Endodermal cell (in vitro differentiated cells): Measurements from ENCODE around the gene SAP30. TPM values are rescaled to one million over a fixed set of nuclear protein-coding genes. Genes with fewer than 3 reads are reported as not detected.

Experiments
- DNase-seq: peaks from one replicate; pipeline ENCODE4 v3.0.0-alpha.2; 2017
- H3K27ac ChIP-seq: 2 replicates; pipeline ENCODE4 v1.5.1; 2013; ENCODE audit warnings: mild to moderate bottlenecking, low read depth, low read length, moderate library complexity
- H3K27me3 ChIP-seq: 2 replicates; pipeline ENCODE4 v1.6.1; 2013; ENCODE audit warnings: mild to moderate bottlenecking, low read length, moderate library complexity; ENCODE audit not compliant: insufficient read depth, control insufficient read depth, poor library complexity, severe bottlenecking
- H3K36me3 ChIP-seq: 2 replicates; pipeline ENCODE4 v1.7.0; 2013; ENCODE audit warnings: mild to moderate bottlenecking, low read length, moderate library complexity; ENCODE audit not compliant: control insufficient read depth, insufficient read depth
- H3K4me1 ChIP-seq: one replicate; pipeline ENCODE4 v1.7.0; 2013; ENCODE audit warnings: low read length; ENCODE audit not compliant: control insufficient read depth, insufficient read depth
- H3K4me3 ChIP-seq: 2 replicates; pipeline ENCODE4 v1.5.1; 2013; ENCODE audit warnings: mild to moderate bottlenecking, low read length, moderate library complexity
- H3K9ac ChIP-seq: 2 replicates; pipeline ENCODE4 v1.6.1; 2013; ENCODE audit warnings: mild to moderate bottlenecking, low read length, moderate library complexity; ENCODE audit not compliant: poor library complexity, severe bottlenecking; ENCODE audit errors: extremely low read depth
- H3K9me3 ChIP-seq: 2 replicates; pipeline ENCODE4 v1.6.1; 2013; ENCODE audit warnings: mild to moderate bottlenecking, low read length, moderate library complexity; ENCODE audit not compliant: control insufficient read depth
- H3K27ac Mint-ChIP-seq: 2 replicates; pipeline ENCODE4 v1.8.0; 2020; ENCODE audit warnings: mixed read lengths
- H3K27me3 Mint-ChIP-seq: 2 replicates; pipeline ENCODE4 v1.8.0; 2021; ENCODE audit warnings: mild to moderate bottlenecking, mixed read lengths; ENCODE audit not compliant: insufficient read depth
- H3K36me3 Mint-ChIP-seq: 2 replicates; pipeline ENCODE4 v1.8.0; 2020; ENCODE audit warnings: low read depth, mixed read lengths
- H3K4me1 Mint-ChIP-seq: 2 replicates; pipeline ENCODE4 v1.8.0; 2020; ENCODE audit warnings: mixed read lengths
- H3K4me3 Mint-ChIP-seq: 2 replicates; pipeline ENCODE4 v1.8.0; 2020; ENCODE audit warnings: mild to moderate bottlenecking, moderate library complexity, mixed read lengths
- H3K9me3 Mint-ChIP-seq: 2 replicates; pipeline ENCODE4 v1.8.0; 2020; ENCODE audit warnings: mild to moderate bottlenecking, mixed read lengths
- CTCF ChIP-seq: fragments of 200-600 bp; sonication (generic); conservative IDR thresholded peaks from 2 replicates; pipeline ENCODE4 v1.5.0; 2021; ENCODE audit warnings: antibody characterized with exemption, mild to moderate bottlenecking
- WGBS, 2 experiments: methylation state at CpG; one replicate each; pipeline versions ENCODE4 v1.1.5 to v1.1.7; 2013; ENCODE audit warnings: missing lambda C conversion rate in 2 of 2, mixed read lengths in 1 of 2; ENCODE audit not compliant: insufficient coverage in 1 of 2, insufficient read length in 1 of 2; 5-methylcytosine and 5-hydroxymethylcytosine counted together
- total RNA-seq, 2 donors: library from RNA; stranded (reverse); fragmentation: NEBNext Ultra II Directional in 1 of 2; extraction: Animal tissue kit (Norgen Biotek cat#: 25700) in 1 of 2; gene quantifications; 2 replicates in 1 of 2; 3 replicates in 1 of 2; pipeline ENCODE4 v1.2.1, GENCODE V29; 2021

SAP30 gene
- total RNA-seq, 2 donors from 2014 or later, result 8.7 to 10.8 TPM

GRCh38 chr4:173333658-173334084 lies 37.1 kb upstream of the SAP30 start:
- H3K27me3 ChIP-seq, result no peaks in the 10 kb centered on the region
- Mint-ChIP-seq H3K27me3 (peaks cover 2% of the 10 kb centered on the region), H3K9me3 (no peaks in the 10 kb centered on the region), H3K27ac (peak overlapping the region; percentile 100), H3K36me3 (peaks cover 41% of the 10 kb centered on the region), H3K4me3 (peak overlapping the region; percentile 99), H3K4me1 (peaks cover 22% of the 10 kb centered on the region)
- H3K36me3 ChIP-seq, result peaks cover 44% of the 10 kb centered on the region
- peak overlapping the region; percentile 94 for H3K27ac ChIP-seq
- H3K4me3 ChIP-seq, result peak overlapping the region; percentile 94
- no peaks in the 10 kb centered on the region for H3K4me1 ChIP-seq
- no peaks in the 10 kb centered on the region for H3K9me3 ChIP-seq
- TF ChIP-seq CTCF, result no peak
- WGBS, 2 experiments, result 0% methylated on average over 14 to 53 of the region's 53 CpGs
- H3K9ac ChIP-seq, result peak overlapping the region; percentile 95
- DNase-seq, result peak; percentile 70

GRCh38 chr4:173334085-173334890 lies 36.5 kb upstream of the SAP30 start, which contains the start of gene HMGB2:
HMGB2 (minus strand) TSS chr4:173334358; CDS start chr4:173333649, 709 bp downstream.
- no peak for TF ChIP-seq CTCF
- Histone ChIP-seq H3K36me3 (peaks cover 38% of the 10 kb centered on the region), H3K4me3 (peak within 1 kb of the TSS; percentile 94), H3K27ac (peak within 1 kb of the TSS; percentile 99), H3K27me3 (no peaks in the 10 kb centered on the region), H3K9ac (peak within 1 kb of the TSS; percentile 95), H3K9me3 (no peaks in the 10 kb centered on the region), H3K4me1 (no peaks in the 10 kb centered on the region)
- Mint-ChIP-seq H3K4me3 (peak within 1 kb of the TSS; percentile 99), H3K4me1 (peaks cover 22% of the 10 kb centered on the region), H3K9me3 (no peaks in the 10 kb centered on the region), H3K36me3 (peaks cover 38% of the 10 kb centered on the region), H3K27me3 (peaks cover 2% of the 10 kb centered on the region), H3K27ac (peak within 1 kb of the TSS; percentile 100)
- peak; percentile 100 for DNase-seq
- WGBS, 2 experiments, result 0% methylated on average over 24 to 61 of the region's 61 CpGs

GRCh38 chr4:173334891-173335752 lies 35.6 kb upstream of the SAP30 start:
- Mint-ChIP-seq H3K4me3 (peak overlapping the region; percentile 99), H3K27me3 (peaks cover 2% of the 10 kb centered on the region), H3K27ac (peak overlapping the region; percentile 100), H3K36me3 (peaks cover 31% of the 10 kb centered on the region), H3K9me3 (no peaks in the 10 kb centered on the region), H3K4me1 (peaks cover 22% of the 10 kb centered on the region)
- Histone ChIP-seq H3K9me3 (no peaks in the 10 kb centered on the region), H3K27ac (peak overlapping the region; percentile 99), H3K36me3 (peaks cover 30% of the 10 kb centered on the region), H3K27me3 (no peaks in the 10 kb centered on the region), H3K4me3 (peak overlapping the region; percentile 94), H3K4me1 (no peaks in the 10 kb centered on the region), H3K9ac (peak overlapping the region; percentile 95)
- no peak for TF ChIP-seq CTCF
- peak; percentile 95 for DNase-seq
- 0 to 1% methylated on average over 20 to 52 of the region's 52 CpGs for WGBS, 2 experiments
